ENCODE results near the gene EMCN.
"Not testable (repeated sequence)": the region's sequence is repeated elsewhere in the genome, so short reads cannot be mapped to it uniquely, and the experiment has no call there.

Gene EMCN

GRCh38 chr4:100489305-100489704 lies 28.5 kb downstream of the EMCN start:
- DNase-seq, result no peak

GRCh38 chr4:100486496-100486895 lies 31.3 kb downstream of the EMCN start:
- no peak for DNase-seq

GRCh38 chr4:100483796-100484195 lies 34.0 kb downstream of the EMCN start:
- DNase-seq, result no peak

GRCh38 chr4:100479971-100480370 lies 37.9 kb downstream of the EMCN start:
- DNase-seq, result no peak

- DNase-seq, result no peak
Observed at GRCh38 chr4:100469555-100469954, 48.3 kb downstream of the EMCN start.

- no peak for DNase-seq
Observed at GRCh38 chr4:100466501-100466900, 51.3 kb downstream of the EMCN start.

GRCh38 chr4:100461807-100462605 lies 55.8 kb downstream of the EMCN start:
- no peak for DNase-seq

GRCh38 chr4:100450449-100450848 lies 67.4 kb downstream of the EMCN start:
- no peak for DNase-seq

- DNase-seq, result no peak
Observed at GRCh38 chr4:100431416-100431815, 86.4 kb downstream of the EMCN start.

- no peak for DNase-seq
Observed at GRCh38 chr4:100430451-100430850, 87.4 kb downstream of the EMCN start.

GRCh38 chr4:100429616-100430015 lies 88.2 kb downstream of the EMCN start:
- DNase-seq, result no peak

GRCh38 chr4:100428051-100428450 lies 89.8 kb downstream of the EMCN start:
- DNase-seq, result no peak

- no peak for DNase-seq
Observed at GRCh38 chr4:100424376-100424775, 93.4 kb downstream of the EMCN start.

- DNase-seq, result no peak
Observed at GRCh38 chr4:100422894-100423293, 94.9 kb downstream of the EMCN start.

- peak; percentile 8 for DNase-seq
Observed at GRCh38 chr4:100421361-100421978, 96.4 kb downstream of the EMCN start.

- no peak for DNase-seq
Observed at GRCh38 chr4:100420571-100420970, 97.3 kb downstream of the EMCN start.

GRCh38 chr4:100417565-100417964 lies 100.3 kb downstream of the EMCN start:
- no peak for DNase-seq

GRCh38 chr4:100414016-100414790 lies 103.6 kb downstream of the EMCN start:
- no peak for DNase-seq

- DNase-seq, result no peak
Observed at GRCh38 chr4:100391863-100392262, 126.0 kb downstream of the EMCN start.

- no peak for DNase-seq
Observed at GRCh38 chr4:100391086-100391485, 126.7 kb downstream of the EMCN start.

GRCh38 chr4:100386270-100386669 lies 131.6 kb downstream of the EMCN start:
- no peak for DNase-seq

GRCh38 chr4:100380401-100380800 lies 137.4 kb downstream of the EMCN start:
- not testable (repeated sequence) for DNase-seq

- DNase-seq, result no peak
Observed at GRCh38 chr4:100379583-100380105, 138.2 kb downstream of the EMCN start.

GRCh38 chr4:100372432-100372831 lies 145.4 kb downstream of the EMCN start:
- peak; percentile 2 for DNase-seq
